ENCODE data around the gene HTN1.
"Not testable (repeated sequence)": the region's sequence is repeated elsewhere in the genome, so short reads cannot be mapped to it uniquely, and the experiment has no call there.

HTN1 gene

DNA sequence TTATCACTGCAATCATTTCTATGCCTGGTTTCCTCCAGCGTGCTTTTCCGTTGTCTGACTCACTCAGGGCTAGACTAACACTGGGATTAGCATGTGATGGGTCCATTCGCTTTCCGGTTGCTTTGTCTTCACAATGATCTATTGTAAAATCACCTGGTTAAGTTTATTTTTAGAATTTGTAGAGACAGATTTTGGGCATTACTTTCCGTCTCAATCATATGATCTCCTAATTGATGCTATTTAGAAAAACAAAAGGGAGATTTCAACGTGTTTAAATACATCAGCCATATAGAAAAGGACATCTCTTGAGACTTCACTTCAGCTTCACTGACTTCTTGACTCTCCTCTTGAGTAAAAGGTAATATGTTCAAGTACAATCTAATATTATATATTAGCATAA, at the start of gene HTN1:
TSS of gene HTN1 (plus strand) at position 301 of the 400 bp plus-strand sequence. CDS start 2,639 bp downstream, outside the sequence.
- WGBS (ENCODE audit: insufficient coverage, insufficient read length): no CpG with 5 or more reads among the region's 6 CpGs
- DNase-seq (ENCODE audit: low read depth, low spot score); H3K4me1 ChIP-seq (ENCODE audit: control insufficient read depth, insufficient read depth, low read length); H3K4me3 ChIP-seq (ENCODE audit: low read length); H3K27me3 ChIP-seq (ENCODE audit: control insufficient read depth, insufficient read depth, low read length); H3K9me3 ChIP-seq (ENCODE audit: control insufficient read depth, insufficient read depth, low read length); H3K27ac ChIP-seq (ENCODE audit: low read length); H3K36me3 ChIP-seq (ENCODE audit: control insufficient read depth, insufficient read depth, low read length): not testable (repeated sequence)

DNA sequence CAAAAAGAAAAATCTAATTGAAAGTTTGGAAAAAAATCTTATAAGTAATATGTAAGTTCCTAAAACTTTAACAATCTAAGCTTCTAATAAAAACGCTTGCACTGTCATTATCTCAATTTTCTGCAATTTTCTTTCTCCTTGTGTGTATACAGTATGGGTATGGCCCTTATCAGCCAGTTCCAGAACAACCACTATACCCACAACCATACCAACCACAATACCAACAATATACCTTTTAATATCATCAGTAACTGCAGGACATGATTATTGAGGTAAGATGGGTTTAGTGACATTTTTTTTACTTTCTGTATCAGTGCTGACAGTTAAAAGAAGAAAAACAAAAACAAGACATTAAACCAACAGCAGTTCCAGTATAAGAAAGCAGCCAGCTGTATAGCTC, 49.5 kb upstream of the HTN1 start:
- DNase-seq (ENCODE audit: low read depth, low spot score): no peak
- Histone ChIP-seq H3K4me1 (ENCODE audit: control insufficient read depth, insufficient read depth, low read length) (no peaks in the 10 kb centered on the region), H3K9me3 (ENCODE audit: control insufficient read depth, insufficient read depth, low read length) (no peaks in the 10 kb centered on the region), H3K36me3 (ENCODE audit: control insufficient read depth, insufficient read depth, low read length) (no peaks in the 10 kb centered on the region), H3K4me3 (ENCODE audit: low read length) (no peak overlapping the region), H3K27me3 (ENCODE audit: control insufficient read depth, insufficient read depth, low read length) (no peaks in the 10 kb centered on the region), H3K27ac (ENCODE audit: low read length) (no peak overlapping the region)
- no CpG with 5 or more reads among the region's 1 CpG for WGBS (ENCODE audit: insufficient coverage, insufficient read length)

DNA sequence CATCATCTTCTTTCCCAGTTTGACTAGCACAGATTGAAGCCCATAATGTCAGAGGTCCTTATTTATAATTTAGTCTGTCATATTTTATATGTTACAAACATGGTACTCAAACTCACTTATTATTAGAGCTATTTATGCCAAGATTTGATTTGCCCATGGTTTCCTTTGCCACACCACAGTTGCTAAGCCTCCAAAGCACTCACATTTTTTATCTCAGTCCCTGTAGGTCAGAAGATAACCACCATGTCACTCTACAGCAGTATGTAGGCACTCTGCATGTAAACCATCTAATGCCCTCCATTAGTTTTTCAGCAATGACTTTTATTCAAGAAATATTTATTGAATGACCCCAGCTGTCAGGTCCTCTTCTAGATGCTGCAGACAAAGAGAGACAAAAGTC, 47.7 kb upstream of the HTN1 start:
- DNase-seq (ENCODE audit: low read depth, low spot score): no peak

DNA sequence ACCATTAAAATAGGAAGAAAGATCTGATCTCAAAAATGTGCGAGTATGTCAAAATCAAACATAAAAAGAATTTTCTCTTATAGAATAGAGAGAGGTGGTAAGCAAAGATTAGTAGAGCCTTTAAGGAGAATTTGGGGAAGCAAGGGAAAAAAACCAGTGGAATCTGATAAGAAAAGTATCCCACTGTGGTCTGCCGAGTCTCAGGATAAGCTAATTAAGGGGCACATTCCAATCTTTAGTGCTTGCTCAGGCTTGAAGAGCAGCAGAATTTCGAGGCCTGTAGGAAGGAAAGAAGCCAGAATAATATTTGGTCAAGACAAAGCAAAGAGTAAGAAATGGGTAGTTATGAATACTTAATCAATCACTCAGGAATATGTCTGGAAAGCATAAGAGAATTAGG, 41.5 kb upstream of the HTN1 start:
- Histone ChIP-seq H3K4me3 (ENCODE audit: low read length) (no peak overlapping the region), H3K9me3 (ENCODE audit: control insufficient read depth, insufficient read depth, low read length) (no peaks in the 10 kb centered on the region), H3K4me1 (ENCODE audit: control insufficient read depth, insufficient read depth, low read length) (no peaks in the 10 kb centered on the region), H3K36me3 (ENCODE audit: control insufficient read depth, insufficient read depth, low read length) (no peaks in the 10 kb centered on the region), H3K27me3 (ENCODE audit: control insufficient read depth, insufficient read depth, low read length) (no peaks in the 10 kb centered on the region), H3K27ac (ENCODE audit: low read length) (no peak overlapping the region)
- DNase-seq (ENCODE audit: low read depth, low spot score): no peak
- no CpG with 5 or more reads among the region's 3 CpGs for WGBS (ENCODE audit: insufficient coverage, insufficient read length)

More for the DNA sequence above, 47.7 kb upstream of the HTN1 start:
- Histone ChIP-seq H3K36me3 (ENCODE audit: control insufficient read depth, insufficient read depth, low read length) (no peaks in the 10 kb centered on the region), H3K27ac (ENCODE audit: low read length) (no peak overlapping the region), H3K4me3 (ENCODE audit: low read length) (no peak overlapping the region), H3K9me3 (ENCODE audit: control insufficient read depth, insufficient read depth, low read length) (no peaks in the 10 kb centered on the region), H3K4me1 (ENCODE audit: control insufficient read depth, insufficient read depth, low read length) (no peaks in the 10 kb centered on the region), H3K27me3 (ENCODE audit: control insufficient read depth, insufficient read depth, low read length) (no peaks in the 10 kb centered on the region)

DNA sequence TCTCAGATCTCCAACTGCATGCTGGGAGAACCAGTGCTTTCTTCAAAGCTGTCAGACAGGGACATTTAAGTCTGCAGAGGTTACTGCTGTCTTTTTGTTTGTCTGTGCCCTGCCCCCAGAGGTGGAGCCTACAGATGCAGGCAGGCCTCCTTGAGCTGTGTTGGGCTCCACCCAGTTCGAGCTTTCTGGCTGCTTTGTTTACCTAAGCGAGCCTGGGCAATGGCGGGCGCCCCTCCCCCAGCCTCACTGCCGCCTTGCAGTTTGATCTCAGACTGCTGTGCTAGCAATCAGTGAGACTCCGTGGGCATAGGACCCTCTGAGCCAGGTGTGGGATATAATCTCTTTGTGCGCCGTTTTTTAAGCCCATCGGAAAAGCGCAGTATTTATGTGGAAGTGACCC, 31.2 kb upstream of the HTN1 start:
- not testable (repeated sequence) for DNase-seq (ENCODE audit: low read depth, low spot score); H3K27me3 ChIP-seq (ENCODE audit: control insufficient read depth, insufficient read depth, low read length); H3K36me3 ChIP-seq (ENCODE audit: control insufficient read depth, insufficient read depth, low read length); H3K27ac ChIP-seq (ENCODE audit: low read length); H3K4me3 ChIP-seq (ENCODE audit: low read length); H3K4me1 ChIP-seq (ENCODE audit: control insufficient read depth, insufficient read depth, low read length); H3K9me3 ChIP-seq (ENCODE audit: control insufficient read depth, insufficient read depth, low read length)
- WGBS (ENCODE audit: insufficient coverage, insufficient read length): no CpG with 5 or more reads among the region's 10 CpGs

DNA sequence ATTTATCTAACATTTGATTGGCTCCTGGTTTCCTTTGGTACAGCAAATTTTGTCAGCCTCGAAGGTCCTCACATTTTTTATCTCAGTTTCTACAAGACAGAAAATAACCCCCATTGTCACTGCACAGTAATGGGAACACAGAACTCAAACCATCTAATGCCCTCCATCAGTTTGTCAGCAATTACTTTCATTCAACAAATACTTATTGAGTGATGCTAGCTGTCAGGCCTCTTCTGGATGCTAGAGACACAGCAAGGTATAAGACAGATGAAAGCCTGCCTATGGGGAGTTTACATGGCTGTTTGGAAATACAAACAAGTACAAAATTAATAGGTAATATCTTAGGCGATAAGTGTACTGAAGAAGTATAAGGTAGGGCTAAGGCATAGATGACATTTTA, 27.0 kb upstream of the HTN1 start:
- WGBS (ENCODE audit: insufficient coverage, insufficient read length): no CpG with 5 or more reads among the region's 2 CpGs
- Histone ChIP-seq H3K27me3 (ENCODE audit: control insufficient read depth, insufficient read depth, low read length) (no peaks in the 10 kb centered on the region), H3K9me3 (ENCODE audit: control insufficient read depth, insufficient read depth, low read length) (no peaks in the 10 kb centered on the region), H3K4me1 (ENCODE audit: control insufficient read depth, insufficient read depth, low read length) (no peaks in the 10 kb centered on the region), H3K27ac (ENCODE audit: low read length) (no peak overlapping the region), H3K4me3 (ENCODE audit: low read length) (no peak overlapping the region), H3K36me3 (ENCODE audit: control insufficient read depth, insufficient read depth, low read length) (no peaks in the 10 kb centered on the region)
- no peak for DNase-seq (ENCODE audit: low read depth, low spot score)

DNA sequence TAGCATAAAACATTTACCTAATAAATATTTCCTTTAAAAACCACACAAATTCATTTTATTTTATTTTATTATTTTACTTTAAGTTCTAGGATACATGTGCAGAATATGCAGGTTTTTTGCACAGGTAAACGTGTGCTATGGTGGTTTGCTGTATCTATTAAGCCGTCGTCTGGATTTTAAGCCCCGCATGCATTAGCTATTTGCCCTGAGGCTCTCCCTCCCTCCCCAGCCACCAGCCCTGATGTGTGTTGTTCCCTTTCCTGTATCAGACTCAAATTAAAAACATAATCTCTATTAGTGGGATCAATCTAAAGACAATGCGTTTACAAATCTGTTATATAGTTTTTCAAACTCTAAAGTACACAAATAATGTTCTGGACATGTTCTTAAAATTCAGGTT, 23.2 kb upstream of the HTN1 start:
- WGBS (ENCODE audit: insufficient coverage, insufficient read length): no CpG with 5 or more reads among the region's 5 CpGs

DNA sequence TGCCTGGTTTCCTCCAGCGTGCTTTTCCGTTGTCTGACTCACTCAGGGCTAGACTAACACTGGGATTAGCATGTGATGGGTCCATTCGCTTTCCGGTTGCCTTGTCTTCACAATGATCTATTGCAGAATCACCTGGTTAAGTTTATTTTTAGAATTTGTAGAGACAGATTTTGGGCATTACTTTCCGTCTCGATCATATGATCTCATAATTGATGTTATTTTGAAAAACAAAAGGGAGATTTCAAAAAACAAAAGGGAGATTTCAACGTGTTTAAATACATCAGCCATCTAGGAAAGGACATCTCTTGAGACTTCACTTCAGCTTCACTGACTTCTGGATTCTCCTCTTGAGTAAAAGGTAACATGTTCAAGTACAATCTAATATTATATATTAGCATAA, 22.1 kb upstream of the HTN1 start, which contains the start of gene HTN3:
TSS of gene HTN3 (plus strand) at position 301 of the 400 bp plus-strand sequence. CDS start 2,282 bp downstream, outside the sequence.
- DNase-seq (ENCODE audit: low read depth, low spot score); H3K27me3 ChIP-seq (ENCODE audit: control insufficient read depth, insufficient read depth, low read length); H3K36me3 ChIP-seq (ENCODE audit: control insufficient read depth, insufficient read depth, low read length); H3K4me1 ChIP-seq (ENCODE audit: control insufficient read depth, insufficient read depth, low read length); H3K4me3 ChIP-seq (ENCODE audit: low read length); H3K9me3 ChIP-seq (ENCODE audit: control insufficient read depth, insufficient read depth, low read length); H3K27ac ChIP-seq (ENCODE audit: low read length): not testable (repeated sequence)
- WGBS (ENCODE audit: insufficient coverage, insufficient read length): no CpG with 5 or more reads among the region's 7 CpGs

More for the DNA sequence above, 23.2 kb upstream of the HTN1 start:
- Histone ChIP-seq H3K36me3 (ENCODE audit: control insufficient read depth, insufficient read depth, low read length) (no peaks in the 10 kb centered on the region), H3K4me3 (ENCODE audit: low read length) (no peak overlapping the region), H3K27ac (ENCODE audit: low read length) (no peak overlapping the region), H3K4me1 (ENCODE audit: control insufficient read depth, insufficient read depth, low read length) (no peaks in the 10 kb centered on the region), H3K9me3 (ENCODE audit: control insufficient read depth, insufficient read depth, low read length) (no peaks in the 10 kb centered on the region), H3K27me3 (ENCODE audit: control insufficient read depth, insufficient read depth, low read length) (no peaks in the 10 kb centered on the region)
- DNase-seq (ENCODE audit: low read depth, low spot score): no peak

DNA sequence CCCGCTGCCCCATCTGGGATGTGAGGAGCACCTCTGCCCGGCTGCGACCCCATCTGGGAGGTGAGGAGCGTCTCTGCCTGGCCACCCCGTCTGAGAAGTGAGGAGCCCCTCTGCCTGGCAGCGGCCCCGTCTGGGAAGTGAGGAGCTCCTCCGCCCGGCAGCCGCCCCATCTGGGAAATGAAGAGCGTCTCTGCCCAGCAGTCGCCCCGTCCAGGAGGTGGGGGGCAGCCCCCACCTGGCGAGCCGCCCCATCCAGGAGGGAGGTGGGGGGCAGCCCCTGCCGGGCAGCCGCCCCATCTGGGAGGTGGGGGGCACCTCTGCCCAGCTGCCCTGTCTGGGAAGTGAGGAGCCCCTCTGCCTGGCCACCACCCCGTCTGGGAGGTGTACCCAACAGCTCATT, 12.7 kb upstream of the HTN1 start:
- DNase-seq (ENCODE audit: low read depth, low spot score); H3K9me3 ChIP-seq (ENCODE audit: control insufficient read depth, insufficient read depth, low read length); H3K36me3 ChIP-seq (ENCODE audit: control insufficient read depth, insufficient read depth, low read length); H3K4me3 ChIP-seq (ENCODE audit: low read length); H3K4me1 ChIP-seq (ENCODE audit: control insufficient read depth, insufficient read depth, low read length); H3K27me3 ChIP-seq (ENCODE audit: control insufficient read depth, insufficient read depth, low read length); H3K27ac ChIP-seq (ENCODE audit: low read length): not testable (repeated sequence)
- WGBS (ENCODE audit: insufficient coverage, insufficient read length): no CpG with 5 or more reads among the region's 18 CpGs

DNA sequence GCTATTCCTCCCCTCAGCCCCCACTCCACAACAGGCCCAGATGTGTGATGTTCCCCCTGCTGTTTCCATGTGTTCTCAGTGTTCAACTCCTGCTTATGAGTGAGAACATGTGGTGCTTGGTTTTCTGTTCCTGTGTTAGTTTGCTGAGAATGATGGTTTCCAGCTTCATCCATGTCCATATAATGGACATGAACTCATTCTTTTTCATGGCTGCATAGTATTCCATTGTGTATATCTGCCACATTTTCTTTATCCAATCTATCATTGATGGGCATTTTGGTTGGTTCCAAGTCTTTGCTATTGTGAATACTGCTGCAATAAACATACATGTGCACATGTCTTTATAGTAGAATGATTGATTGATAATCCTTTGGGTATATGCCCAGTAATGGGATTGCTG, 10.3 kb upstream of the HTN1 start:
- DNase-seq (ENCODE audit: low read depth, low spot score); H3K4me3 ChIP-seq (ENCODE audit: low read length); H3K27ac ChIP-seq (ENCODE audit: low read length); H3K4me1 ChIP-seq (ENCODE audit: control insufficient read depth, insufficient read depth, low read length); H3K9me3 ChIP-seq (ENCODE audit: control insufficient read depth, insufficient read depth, low read length); H3K27me3 ChIP-seq (ENCODE audit: control insufficient read depth, insufficient read depth, low read length); H3K36me3 ChIP-seq (ENCODE audit: control insufficient read depth, insufficient read depth, low read length): not testable (repeated sequence)

DNA sequence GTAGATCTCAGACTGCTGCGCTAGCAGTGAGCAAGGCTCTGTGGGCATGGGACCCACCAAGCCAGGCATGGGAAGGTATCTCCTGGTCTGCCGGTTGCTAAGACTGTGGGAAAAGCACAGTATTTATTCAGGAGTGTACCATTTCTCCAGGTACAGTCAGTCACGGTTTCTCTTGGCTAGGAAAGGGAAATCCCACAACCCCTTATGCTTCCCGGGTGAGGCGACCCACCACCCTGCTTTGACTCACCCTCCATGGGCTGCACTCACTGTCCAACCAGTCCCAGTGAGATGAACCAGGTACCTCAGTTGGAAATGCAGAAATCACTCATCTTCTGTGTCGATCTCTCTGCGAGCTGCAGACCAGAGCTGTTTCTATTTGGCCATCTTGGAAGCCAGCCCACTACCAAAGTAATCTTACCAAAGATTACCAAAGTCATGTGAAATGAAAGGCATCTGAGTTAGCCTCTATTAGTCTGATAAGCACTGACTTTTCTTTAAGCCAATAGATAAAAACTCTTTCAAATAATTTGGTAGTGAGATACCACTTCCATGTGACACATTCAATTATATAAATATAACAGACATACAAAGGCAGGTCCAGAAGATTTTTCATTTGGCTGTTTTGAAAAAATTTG, 8.5 kb upstream of the HTN1 start:
- WGBS (ENCODE audit: insufficient coverage, insufficient read length): no CpG with 5 or more reads among the region's 7 CpGs
- H3K36me3 ChIP-seq (ENCODE audit: control insufficient read depth, insufficient read depth, low read length): no peaks in the 10 kb centered on the region

More for the DNA sequence above, 8.5 kb upstream of the HTN1 start:
- no peaks in the 10 kb centered on the region for H3K9me3 ChIP-seq (ENCODE audit: control insufficient read depth, insufficient read depth, low read length)
- no peaks in the 10 kb centered on the region for H3K4me1 ChIP-seq (ENCODE audit: control insufficient read depth, insufficient read depth, low read length)
- no peaks in the 10 kb centered on the region for H3K27me3 ChIP-seq (ENCODE audit: control insufficient read depth, insufficient read depth, low read length)
- no peak overlapping the region for H3K4me3 ChIP-seq (ENCODE audit: low read length)
- no peak overlapping the region for H3K27ac ChIP-seq (ENCODE audit: low read length)
- no peak for DNase-seq (ENCODE audit: low read depth, low spot score)
